ENCODE results near the gene ADAMTS19.
"Not testable (repeated sequence)": the region's sequence is repeated elsewhere in the genome, so short reads cannot be mapped to it uniquely, and the experiment has no call there.

The ADAMTS19 gene, protein sequence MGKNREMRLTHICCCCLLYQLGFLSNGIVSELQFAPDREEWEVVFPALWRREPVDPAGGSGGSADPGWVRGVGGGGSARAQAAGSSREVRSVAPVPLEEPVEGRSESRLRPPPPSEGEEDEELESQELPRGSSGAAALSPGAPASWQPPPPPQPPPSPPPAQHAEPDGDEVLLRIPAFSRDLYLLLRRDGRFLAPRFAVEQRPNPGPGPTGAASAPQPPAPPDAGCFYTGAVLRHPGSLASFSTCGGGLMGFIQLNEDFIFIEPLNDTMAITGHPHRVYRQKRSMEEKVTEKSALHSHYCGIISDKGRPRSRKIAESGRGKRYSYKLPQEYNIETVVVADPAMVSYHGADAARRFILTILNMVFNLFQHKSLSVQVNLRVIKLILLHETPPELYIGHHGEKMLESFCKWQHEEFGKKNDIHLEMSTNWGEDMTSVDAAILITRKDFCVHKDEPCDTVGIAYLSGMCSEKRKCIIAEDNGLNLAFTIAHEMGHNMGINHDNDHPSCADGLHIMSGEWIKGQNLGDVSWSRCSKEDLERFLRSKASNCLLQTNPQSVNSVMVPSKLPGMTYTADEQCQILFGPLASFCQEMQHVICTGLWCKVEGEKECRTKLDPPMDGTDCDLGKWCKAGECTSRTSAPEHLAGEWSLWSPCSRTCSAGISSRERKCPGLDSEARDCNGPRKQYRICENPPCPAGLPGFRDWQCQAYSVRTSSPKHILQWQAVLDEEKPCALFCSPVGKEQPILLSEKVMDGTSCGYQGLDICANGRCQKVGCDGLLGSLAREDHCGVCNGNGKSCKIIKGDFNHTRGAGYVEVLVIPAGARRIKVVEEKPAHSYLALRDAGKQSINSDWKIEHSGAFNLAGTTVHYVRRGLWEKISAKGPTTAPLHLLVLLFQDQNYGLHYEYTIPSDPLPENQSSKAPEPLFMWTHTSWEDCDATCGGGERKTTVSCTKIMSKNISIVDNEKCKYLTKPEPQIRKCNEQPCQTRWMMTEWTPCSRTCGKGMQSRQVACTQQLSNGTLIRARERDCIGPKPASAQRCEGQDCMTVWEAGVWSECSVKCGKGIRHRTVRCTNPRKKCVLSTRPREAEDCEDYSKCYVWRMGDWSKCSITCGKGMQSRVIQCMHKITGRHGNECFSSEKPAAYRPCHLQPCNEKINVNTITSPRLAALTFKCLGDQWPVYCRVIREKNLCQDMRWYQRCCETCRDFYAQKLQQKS

DNA sequence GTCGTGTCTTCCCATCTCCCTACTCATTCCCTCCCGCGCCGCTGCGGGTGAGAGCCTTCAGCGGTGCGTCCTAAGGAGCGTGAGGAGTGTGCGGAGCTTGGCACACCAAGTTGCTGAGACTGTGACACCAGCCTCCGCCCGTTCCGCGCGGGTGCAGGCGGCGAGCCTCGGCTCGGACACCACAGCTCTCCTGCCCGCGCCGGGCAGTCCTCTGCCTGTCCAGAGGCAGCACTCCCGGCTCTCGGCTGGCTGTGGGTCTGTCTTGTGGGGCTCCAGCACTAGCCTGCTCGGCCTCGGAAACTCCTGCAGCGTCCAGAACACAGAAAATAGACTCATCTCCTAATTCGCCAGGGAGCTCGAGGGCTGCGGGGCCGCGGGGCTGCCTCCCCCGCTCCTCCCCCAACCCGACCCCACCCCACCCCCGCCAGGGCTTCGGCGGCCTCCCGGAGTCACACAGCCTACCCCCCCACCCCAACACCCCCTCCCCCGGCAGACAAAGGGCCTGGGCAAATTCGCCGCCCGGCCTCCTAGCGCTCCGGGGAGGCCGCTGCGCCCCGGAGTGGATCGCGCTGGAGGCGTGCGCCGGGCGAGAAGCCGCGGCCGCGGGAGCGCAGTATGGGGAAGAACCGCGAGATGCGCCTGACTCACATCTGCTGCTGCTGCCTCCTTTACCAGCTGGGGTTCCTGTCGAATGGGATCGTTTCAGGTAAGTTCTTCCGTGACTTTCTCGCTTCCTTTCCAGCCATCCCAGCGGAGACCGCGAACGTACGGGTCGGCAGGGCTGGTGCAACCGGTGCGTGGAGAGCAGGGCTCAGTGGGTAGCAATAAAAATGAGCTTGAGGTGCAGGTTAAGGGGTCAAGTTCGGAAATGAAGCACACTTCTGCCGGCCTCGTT lies at the start of gene ADAMTS19:
ADAMTS19 (plus strand) TSS at position 522 of the 895 bp plus-strand sequence; CDS start at position 616, 94 bp downstream.
- peaks cover 32% of the 10 kb centered on the region for H3K27me3 ChIP-seq (ENCODE audit: control insufficient read depth, insufficient read depth, low read length)
- no peak within 1 kb of the TSS for H3K9ac ChIP-seq (ENCODE audit: low read length)
- no peaks in the 10 kb centered on the region for H3K36me3 ChIP-seq (ENCODE audit: control insufficient read depth, insufficient read depth, low read length)
- no peaks in the 10 kb centered on the region for H3K9me3 ChIP-seq (ENCODE audit: control insufficient read depth, low read length)
- no peak within 1 kb of the TSS for H3K4me3 ChIP-seq (ENCODE audit: low read length)
- no peaks in the 10 kb centered on the region for H3K4me1 ChIP-seq (ENCODE audit: control insufficient read depth, insufficient read depth, low read length)

DNA sequence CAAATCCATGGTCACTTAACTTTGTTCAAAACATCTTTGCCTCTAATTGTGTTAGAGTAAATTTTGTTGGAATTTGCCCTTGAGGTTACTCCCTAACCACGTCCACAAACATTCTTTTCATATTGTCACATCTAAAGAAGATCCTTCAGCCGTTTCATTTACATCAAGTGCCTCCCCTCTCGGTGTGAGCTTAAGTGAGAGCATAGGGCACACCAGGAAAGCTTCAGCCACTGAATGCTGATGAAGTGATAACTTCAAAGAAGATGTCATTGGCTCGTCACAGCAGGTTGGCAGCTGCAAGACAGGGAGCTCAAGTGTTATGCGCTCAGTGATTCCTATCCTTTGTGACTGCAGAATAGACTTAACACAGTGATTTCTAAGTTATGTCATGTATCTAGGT lies 49.6 kb upstream of the ADAMTS19 start:
- H3K36me3 ChIP-seq (ENCODE audit: control insufficient read depth, insufficient read depth, low read length), result no peaks in the 10 kb centered on the region
- H3K9ac ChIP-seq (ENCODE audit: low read length), result no peak overlapping the region
- H3K27me3 ChIP-seq (ENCODE audit: control insufficient read depth, insufficient read depth, low read length), result no peaks in the 10 kb centered on the region
- no peaks in the 10 kb centered on the region for H3K9me3 ChIP-seq (ENCODE audit: control insufficient read depth, low read length)
- no peaks in the 10 kb centered on the region for H3K4me1 ChIP-seq (ENCODE audit: control insufficient read depth, insufficient read depth, low read length)
- no peak overlapping the region for H3K4me3 ChIP-seq (ENCODE audit: low read length)

DNA sequence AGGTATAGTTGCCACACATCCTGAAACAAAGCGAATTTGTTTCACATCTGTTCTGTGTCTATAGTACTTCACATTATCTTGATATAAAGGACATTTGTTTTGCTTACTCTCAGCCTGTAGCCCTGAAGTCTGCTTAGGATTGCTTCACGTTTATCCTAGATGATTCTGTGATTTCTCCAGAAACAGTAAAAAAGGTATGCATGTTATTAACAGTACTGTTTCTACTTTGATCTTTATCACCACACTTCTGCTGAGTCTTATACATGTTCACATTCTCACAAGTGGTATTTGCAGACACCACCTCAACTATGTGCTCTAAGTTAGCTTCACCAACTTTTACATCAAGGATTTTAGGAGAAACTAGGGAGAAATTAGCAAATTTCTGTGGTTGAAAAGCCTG lies 47.4 kb upstream of the ADAMTS19 start:
- H3K9me3 ChIP-seq (ENCODE audit: control insufficient read depth, low read length), result no peaks in the 10 kb centered on the region
- H3K36me3 ChIP-seq (ENCODE audit: control insufficient read depth, insufficient read depth, low read length), result no peaks in the 10 kb centered on the region

DNA sequence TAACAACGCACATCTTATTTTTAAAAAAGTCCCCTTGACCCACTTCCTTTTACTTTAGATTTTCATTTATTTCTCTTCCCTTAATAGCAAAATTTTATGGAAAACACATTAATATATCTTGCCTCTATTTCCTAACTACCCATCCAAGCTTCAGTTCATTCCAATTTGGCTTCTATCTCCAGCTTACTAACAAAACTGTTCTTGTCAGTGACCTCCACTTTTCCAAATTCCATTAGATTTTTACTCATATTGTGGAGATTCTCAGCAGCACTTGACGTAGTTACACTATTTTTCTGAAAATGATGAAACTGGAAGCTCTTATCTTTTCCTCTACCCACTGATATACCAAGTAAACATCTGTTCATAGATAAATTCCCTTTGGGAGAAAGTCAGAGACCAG lies 46.5 kb upstream of the ADAMTS19 start:
- no peak overlapping the region for H3K9ac ChIP-seq (ENCODE audit: low read length)
- H3K36me3 ChIP-seq (ENCODE audit: control insufficient read depth, insufficient read depth, low read length), result no peaks in the 10 kb centered on the region
- no peaks in the 10 kb centered on the region for H3K27me3 ChIP-seq (ENCODE audit: control insufficient read depth, insufficient read depth, low read length)
- no peak overlapping the region for H3K4me3 ChIP-seq (ENCODE audit: low read length)
- H3K4me1 ChIP-seq (ENCODE audit: control insufficient read depth, insufficient read depth, low read length), result no peaks in the 10 kb centered on the region
- H3K9me3 ChIP-seq (ENCODE audit: control insufficient read depth, low read length), result no peaks in the 10 kb centered on the region

More for the DNA sequence above, 47.4 kb upstream of the ADAMTS19 start:
- Histone ChIP-seq H3K9ac (ENCODE audit: low read length) (no peak overlapping the region), H3K27me3 (ENCODE audit: control insufficient read depth, insufficient read depth, low read length) (no peaks in the 10 kb centered on the region), H3K4me3 (ENCODE audit: low read length) (no peak overlapping the region), H3K4me1 (ENCODE audit: control insufficient read depth, insufficient read depth, low read length) (no peaks in the 10 kb centered on the region)

DNA sequence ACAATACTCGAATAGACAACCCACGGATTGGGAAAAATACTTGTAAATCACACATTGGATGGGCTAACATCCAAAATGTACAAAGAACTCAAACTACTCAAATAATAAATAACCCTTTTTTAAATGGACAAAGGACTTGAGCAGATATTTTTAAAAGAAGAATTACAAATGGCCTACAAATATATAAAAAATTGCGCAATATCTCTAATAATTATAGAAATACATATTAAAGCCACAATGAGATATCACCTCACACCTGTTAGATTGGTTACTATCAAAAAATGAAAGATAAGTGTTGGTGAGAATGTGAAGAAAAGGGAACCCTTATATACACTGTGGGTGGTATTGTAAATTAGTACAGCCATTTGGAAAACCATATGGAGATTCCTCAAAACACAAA lies 40.8 kb upstream of the ADAMTS19 start:
- H3K9me3 ChIP-seq (ENCODE audit: control insufficient read depth, low read length), result no peaks in the 10 kb centered on the region
- H3K27me3 ChIP-seq (ENCODE audit: control insufficient read depth, insufficient read depth, low read length), result no peaks in the 10 kb centered on the region
- H3K4me1 ChIP-seq (ENCODE audit: control insufficient read depth, insufficient read depth, low read length), result no peaks in the 10 kb centered on the region
- no peak overlapping the region for H3K4me3 ChIP-seq (ENCODE audit: low read length)
- H3K36me3 ChIP-seq (ENCODE audit: control insufficient read depth, insufficient read depth, low read length), result no peaks in the 10 kb centered on the region
- H3K9ac ChIP-seq (ENCODE audit: low read length), result no peak overlapping the region

DNA sequence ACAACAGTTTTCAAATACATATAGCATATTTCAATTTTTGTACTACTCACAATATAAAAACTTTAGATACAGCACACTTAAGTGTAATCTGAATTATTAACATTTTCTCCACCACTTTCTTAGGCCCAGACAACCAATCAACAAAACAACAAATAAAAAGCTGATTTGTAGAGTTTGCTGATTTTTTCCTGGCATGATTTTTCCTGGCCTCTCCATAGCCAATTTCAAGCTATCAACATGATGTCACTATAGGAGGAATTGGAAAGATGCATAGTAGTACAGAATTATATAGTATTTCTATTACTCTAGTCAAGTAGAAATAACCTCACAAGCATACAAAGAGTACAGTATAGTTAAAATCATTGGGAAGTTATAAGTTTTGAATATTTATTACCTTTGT lies 35.1 kb upstream of the ADAMTS19 start:
- Histone ChIP-seq H3K9ac (ENCODE audit: low read length) (no peak overlapping the region), H3K27me3 (ENCODE audit: control insufficient read depth, insufficient read depth, low read length) (no peaks in the 10 kb centered on the region), H3K9me3 (ENCODE audit: control insufficient read depth, low read length) (no peaks in the 10 kb centered on the region), H3K4me3 (ENCODE audit: low read length) (no peak overlapping the region), H3K4me1 (ENCODE audit: control insufficient read depth, insufficient read depth, low read length) (no peaks in the 10 kb centered on the region), H3K36me3 (ENCODE audit: control insufficient read depth, insufficient read depth, low read length) (no peaks in the 10 kb centered on the region)

DNA sequence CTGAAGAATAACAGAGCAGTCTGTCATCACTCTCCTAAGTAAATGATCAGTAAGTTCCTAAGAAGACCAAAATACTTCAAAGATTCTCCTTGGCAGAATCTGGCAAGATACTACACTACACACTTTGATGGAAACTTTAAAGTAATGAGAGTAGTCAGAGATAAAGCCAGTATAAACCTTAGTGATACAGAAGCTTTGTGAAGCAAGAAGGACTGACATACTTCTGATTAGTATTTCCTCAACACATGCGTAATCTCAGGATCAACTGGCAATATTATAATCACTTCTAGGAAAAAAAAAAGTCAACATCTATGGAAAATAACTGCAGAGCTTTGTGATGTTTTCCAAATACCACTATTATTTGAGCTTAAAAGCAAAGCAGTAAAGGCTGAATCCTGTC lies 34.0 kb upstream of the ADAMTS19 start:
- Histone ChIP-seq H3K9me3 (ENCODE audit: control insufficient read depth, low read length) (no peaks in the 10 kb centered on the region), H3K36me3 (ENCODE audit: control insufficient read depth, insufficient read depth, low read length) (no peaks in the 10 kb centered on the region), H3K9ac (ENCODE audit: low read length) (no peak overlapping the region), H3K27me3 (ENCODE audit: control insufficient read depth, insufficient read depth, low read length) (no peaks in the 10 kb centered on the region), H3K4me1 (ENCODE audit: control insufficient read depth, insufficient read depth, low read length) (no peaks in the 10 kb centered on the region), H3K4me3 (ENCODE audit: low read length) (no peak overlapping the region)

DNA sequence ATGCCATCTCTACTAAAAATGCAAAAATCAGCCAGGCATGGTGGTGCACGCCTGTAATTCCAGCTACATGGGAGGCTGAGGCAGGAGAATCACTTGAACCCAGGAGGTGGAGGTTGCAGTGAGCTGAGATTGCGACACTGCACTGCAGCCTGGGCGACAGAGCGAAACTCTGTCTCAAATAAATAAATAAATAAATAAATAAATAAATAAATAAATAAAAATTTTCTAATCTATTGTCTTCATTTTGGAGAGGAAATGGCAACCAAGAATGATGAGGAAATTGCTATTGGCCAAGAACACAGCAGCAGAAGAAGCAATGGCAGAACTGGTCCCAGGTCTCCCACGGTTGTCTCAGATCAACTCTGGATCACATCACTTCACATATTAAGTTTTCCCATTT lies 31.5 kb upstream of the ADAMTS19 start:
- not testable (repeated sequence) for H3K27me3 ChIP-seq (ENCODE audit: control insufficient read depth, insufficient read depth, low read length); H3K4me3 ChIP-seq (ENCODE audit: low read length); H3K9ac ChIP-seq (ENCODE audit: low read length); H3K36me3 ChIP-seq (ENCODE audit: control insufficient read depth, insufficient read depth, low read length); H3K9me3 ChIP-seq (ENCODE audit: control insufficient read depth, low read length); H3K4me1 ChIP-seq (ENCODE audit: control insufficient read depth, insufficient read depth, low read length)

DNA sequence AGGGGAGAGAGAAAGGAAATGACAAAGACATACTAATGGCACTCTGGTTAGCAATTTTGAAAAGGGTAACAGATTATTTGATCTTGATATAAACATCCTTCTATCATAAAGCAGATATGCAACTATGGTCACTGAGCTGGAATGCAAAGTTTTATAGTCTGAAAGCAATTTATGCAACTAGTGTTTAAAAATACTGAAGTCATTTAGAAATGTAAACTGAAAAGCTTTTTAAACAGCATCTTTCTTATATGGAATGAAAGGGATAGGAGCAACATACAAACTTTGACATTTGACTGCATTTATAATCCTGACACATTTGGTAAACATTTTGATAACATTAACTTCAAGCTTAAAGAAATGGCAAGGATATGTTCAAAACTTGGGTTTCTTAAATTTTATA lies 28.7 kb upstream of the ADAMTS19 start:
- no peaks in the 10 kb centered on the region for H3K36me3 ChIP-seq (ENCODE audit: control insufficient read depth, insufficient read depth, low read length)
- H3K27me3 ChIP-seq (ENCODE audit: control insufficient read depth, insufficient read depth, low read length), result no peaks in the 10 kb centered on the region
- no peaks in the 10 kb centered on the region for H3K9me3 ChIP-seq (ENCODE audit: control insufficient read depth, low read length)
- H3K9ac ChIP-seq (ENCODE audit: low read length), result no peak overlapping the region
- H3K4me1 ChIP-seq (ENCODE audit: control insufficient read depth, insufficient read depth, low read length), result no peaks in the 10 kb centered on the region
- no peak overlapping the region for H3K4me3 ChIP-seq (ENCODE audit: low read length)

DNA sequence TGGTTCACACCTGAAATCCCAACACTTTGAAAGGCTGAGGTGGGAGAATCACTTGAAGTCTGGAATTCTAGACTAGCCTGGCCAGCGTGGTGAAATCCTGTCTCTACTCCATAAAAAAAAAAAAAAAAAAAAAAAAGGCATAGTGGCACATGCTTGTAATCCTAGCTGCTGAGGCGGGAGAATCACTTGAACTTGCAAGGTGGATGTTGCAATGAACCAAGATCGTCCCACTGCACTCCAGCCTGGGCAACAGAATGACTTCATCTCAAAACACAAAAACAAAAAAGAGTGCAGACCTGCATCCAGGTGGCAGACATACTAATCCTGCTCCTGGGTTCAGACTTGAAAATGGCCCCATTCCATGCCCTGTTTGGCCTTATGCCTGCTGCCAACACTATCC lies 21.8 kb upstream of the ADAMTS19 start:
- Histone ChIP-seq H3K36me3 (ENCODE audit: control insufficient read depth, insufficient read depth, low read length) (no peaks in the 10 kb centered on the region), H3K9me3 (ENCODE audit: control insufficient read depth, low read length) (no peaks in the 10 kb centered on the region), H3K4me1 (ENCODE audit: control insufficient read depth, insufficient read depth, low read length) (no peaks in the 10 kb centered on the region), H3K4me3 (ENCODE audit: low read length) (no peak overlapping the region), H3K9ac (ENCODE audit: low read length) (no peak overlapping the region), H3K27me3 (ENCODE audit: control insufficient read depth, insufficient read depth, low read length) (no peaks in the 10 kb centered on the region)

DNA sequence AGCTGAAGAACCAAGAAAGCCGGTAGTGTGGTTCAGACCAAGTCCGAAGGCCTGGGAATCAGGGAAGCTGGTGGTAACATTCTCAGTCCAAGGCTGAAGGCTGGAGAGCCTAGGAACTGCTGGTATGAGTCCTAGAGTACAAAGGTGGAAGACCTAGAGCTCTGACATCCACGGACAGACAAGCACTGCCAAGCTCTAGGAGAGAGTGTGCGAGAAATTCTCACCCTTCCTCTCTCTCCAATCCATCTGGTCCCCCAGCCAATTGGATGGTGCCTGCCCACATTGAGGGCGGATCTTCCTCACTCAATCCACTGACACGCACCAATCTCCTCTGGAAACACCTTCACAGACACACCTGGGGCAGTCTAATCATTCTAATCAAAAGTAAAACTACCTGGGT lies 19.7 kb upstream of the ADAMTS19 start:
- no peaks in the 10 kb centered on the region for H3K27me3 ChIP-seq (ENCODE audit: control insufficient read depth, insufficient read depth, low read length)
- H3K36me3 ChIP-seq (ENCODE audit: control insufficient read depth, insufficient read depth, low read length), result no peaks in the 10 kb centered on the region
- H3K4me3 ChIP-seq (ENCODE audit: low read length), result no peak overlapping the region
- no peak overlapping the region for H3K9ac ChIP-seq (ENCODE audit: low read length)
- H3K9me3 ChIP-seq (ENCODE audit: control insufficient read depth, low read length), result no peaks in the 10 kb centered on the region
- H3K4me1 ChIP-seq (ENCODE audit: control insufficient read depth, insufficient read depth, low read length), result no peaks in the 10 kb centered on the region

All from mucosa of stomach (tissue), 1 donor.